Endothelial cell of umbilical vein (primary cell): ENCODE measurements around the gene KRTAP10-7.
"Not testable (repeated sequence)": the region's sequence is repeated elsewhere in the genome, so short reads cannot be mapped to it uniquely, and the experiment has no call there.

ENCODE experiments used
- POLR2AphosphoS5 ChIP-seq: IDR thresholded peaks from 2 replicates; pipeline ENCODE4 v1.6.1; 2012; ENCODE audit warnings: low read depth, mild to moderate bottlenecking, control low read depth, low read length, moderate library complexity; ENCODE audit not compliant: insufficient read depth
- TF ChIP-seq, protein P1 (sequence below), 2 donors: IDR thresholded peaks; 1 replicate in 1 of 2; 2 replicates in 1 of 2; pipeline ENCODE4 v1.5.1; 2011; ENCODE audit warnings: low read length in 2 of 2, mild to moderate bottlenecking in 2 of 2, moderate library complexity in 2 of 2, control low read depth in 1 of 2, inconsistent platforms in 1 of 2, low read depth in 1 of 2; ENCODE audit not compliant: insufficient read depth in 1 of 2; ENCODE audit errors: extremely low read depth in 1 of 2

DNA sequence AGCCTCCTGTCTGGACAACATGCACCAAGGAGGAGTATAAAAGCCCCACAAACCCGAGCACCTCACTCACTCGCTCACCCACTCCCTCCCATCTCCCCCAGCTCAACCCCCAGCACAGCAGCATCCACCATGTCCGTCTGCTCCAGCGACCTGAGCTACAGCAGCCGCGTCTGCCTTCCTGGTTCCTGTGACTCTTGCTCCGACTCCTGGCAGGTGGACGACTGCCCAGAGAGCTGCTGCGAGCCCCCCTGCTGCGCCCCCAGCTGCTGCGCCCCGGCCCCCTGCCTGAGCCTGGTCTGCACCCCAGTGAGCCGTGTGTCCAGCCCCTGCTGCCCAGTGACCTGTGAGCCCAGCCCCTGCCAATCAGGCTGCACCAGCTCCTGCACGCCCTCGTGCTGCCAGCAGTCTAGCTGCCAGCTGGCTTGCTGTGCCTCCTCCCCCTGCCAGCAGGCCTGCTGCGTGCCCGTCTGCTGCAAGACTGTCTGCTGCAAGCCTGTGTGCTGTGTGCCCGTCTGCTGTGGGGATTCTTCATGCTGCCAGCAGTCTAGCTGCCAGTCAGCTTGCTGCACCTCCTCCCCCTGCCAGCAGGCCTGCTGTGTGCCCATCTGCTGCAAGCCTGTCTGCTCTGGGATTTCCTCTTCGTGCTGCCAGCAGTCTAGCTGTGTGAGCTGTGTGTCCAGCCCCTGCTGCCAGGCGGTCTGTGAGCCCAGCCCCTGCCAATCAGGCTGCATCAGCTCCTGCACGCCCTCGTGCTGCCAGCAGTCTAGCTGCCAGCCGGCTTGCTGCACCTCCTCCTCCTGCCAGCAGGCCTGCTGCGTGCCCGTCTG, 26.6 kb upstream of the KRTAP10-7 start, which contains the start of gene KRTAP10-4:
- TF ChIP-seq, protein P1, sequence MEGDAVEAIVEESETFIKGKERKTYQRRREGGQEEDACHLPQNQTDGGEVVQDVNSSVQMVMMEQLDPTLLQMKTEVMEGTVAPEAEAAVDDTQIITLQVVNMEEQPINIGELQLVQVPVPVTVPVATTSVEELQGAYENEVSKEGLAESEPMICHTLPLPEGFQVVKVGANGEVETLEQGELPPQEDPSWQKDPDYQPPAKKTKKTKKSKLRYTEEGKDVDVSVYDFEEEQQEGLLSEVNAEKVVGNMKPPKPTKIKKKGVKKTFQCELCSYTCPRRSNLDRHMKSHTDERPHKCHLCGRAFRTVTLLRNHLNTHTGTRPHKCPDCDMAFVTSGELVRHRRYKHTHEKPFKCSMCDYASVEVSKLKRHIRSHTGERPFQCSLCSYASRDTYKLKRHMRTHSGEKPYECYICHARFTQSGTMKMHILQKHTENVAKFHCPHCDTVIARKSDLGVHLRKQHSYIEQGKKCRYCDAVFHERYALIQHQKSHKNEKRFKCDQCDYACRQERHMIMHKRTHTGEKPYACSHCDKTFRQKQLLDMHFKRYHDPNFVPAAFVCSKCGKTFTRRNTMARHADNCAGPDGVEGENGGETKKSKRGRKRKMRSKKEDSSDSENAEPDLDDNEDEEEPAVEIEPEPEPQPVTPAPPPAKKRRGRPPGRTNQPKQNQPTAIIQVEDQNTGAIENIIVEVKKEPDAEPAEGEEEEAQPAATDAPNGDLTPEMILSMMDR (IDR thresholded peaks at IDR 0.05; ENCODE audit: extremely low read depth in 1 of 2, insufficient read depth in 1 of 2, low read depth in 1 of 2, low read length in 2 of 2): not testable (repeated sequence)
- not testable (repeated sequence) for TF ChIP-seq POLR2AphosphoS5
